GM13977 (cell line): ENCODE results near the gene MAP9.
A peak's percentile ranks its signal among the peaks of the same experiment; 100 is the strongest.
"Not testable (repeated sequence)": the region's sequence is repeated elsewhere in the genome, so short reads cannot be mapped to it uniquely, and the experiment has no call there.

Experiments
- DNase-seq: peaks from one replicate; pipeline ENCODE4 v3.0.0; 2012; ENCODE audit warnings: low spot score
- CTCF ChIP-seq: IDR thresholded peaks from 2 replicates; pipeline ENCODE4 v1.5.1; 2012; ENCODE audit warnings: mild to moderate bottlenecking, control low read depth; ENCODE audit not compliant: insufficient read depth; ENCODE audit errors: extremely low read depth, missing control alignments
- in situ Hi-C: fragments of 300-500 bp; cut with MboI; formaldehyde crosslinking; loops from one replicate; pipeline ENCODE4 v1.12.0; 2022; ENCODE audit warnings: low sequenced_read_pairs, low pct_unique_long_range_greater_than_20kb, mixed read lengths, inconsistent platforms; ENCODE audit not compliant: unreplicated experiment

Gene MAP9

DNA sequence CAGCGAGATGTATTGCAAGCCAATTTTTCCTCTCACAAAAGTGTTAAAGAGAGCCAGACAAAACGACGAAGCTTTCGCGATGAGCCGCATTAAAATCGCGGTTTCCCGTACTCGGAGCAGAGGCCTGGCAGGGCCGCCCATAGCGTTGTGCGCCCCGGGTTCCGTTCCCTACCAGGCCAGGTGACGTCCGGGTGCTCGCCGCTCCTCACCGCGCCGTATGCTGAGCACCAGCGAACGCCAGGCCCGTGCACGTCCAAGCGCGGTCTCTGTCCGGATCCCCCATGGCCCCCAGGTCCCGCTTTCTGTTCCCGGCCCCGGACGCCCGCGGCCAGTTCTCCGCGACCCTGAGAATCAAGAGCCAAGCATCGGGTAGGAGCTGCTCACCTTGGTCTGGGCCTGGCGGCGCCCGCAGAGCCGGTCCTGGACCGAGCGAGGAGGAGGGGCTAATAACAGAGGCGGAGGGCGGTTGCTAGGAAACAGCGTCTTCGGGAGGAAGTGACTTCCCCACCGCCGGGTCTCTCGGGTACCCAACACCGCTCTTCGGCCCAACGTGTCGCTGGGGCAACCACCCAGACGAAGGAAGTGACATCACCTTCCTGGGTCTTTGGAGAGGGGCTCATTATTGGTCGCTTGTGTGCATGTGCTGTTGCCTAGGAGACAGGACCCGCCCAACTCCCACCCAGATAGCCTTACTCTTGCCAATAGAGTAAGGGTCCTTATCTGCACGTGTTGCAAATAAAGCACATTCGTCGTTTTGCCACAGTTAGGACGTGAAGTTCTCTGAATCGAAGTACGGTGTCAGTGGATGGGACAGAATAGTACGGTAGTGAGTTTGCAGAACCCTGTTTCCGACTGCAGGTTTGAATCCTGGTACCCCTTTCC, at the start of gene MAP9:
MAP9 (minus strand) TSS at position 579 of the 882 bp plus-strand sequence. CDS start 1,115 bp downstream, outside the sequence.
- in situ Hi-C loops, result loop anchor here (10.0 kb wide), 1 partner anchor 822 kb away; the partner anchor contains the start of gene PLRG1
- peak; percentile 92 for DNase-seq
- TF ChIP-seq CTCF, result no peak

GRCh38 chr4:155424778-155425177, 48.0 kb upstream of the MAP9 start:
- not testable (repeated sequence) for DNase-seq
- in situ Hi-C loops, result loop anchor here (25.0 kb wide), 1 partner anchor 363 kb away; no protein-coding TSS in a partner anchor

DNA sequence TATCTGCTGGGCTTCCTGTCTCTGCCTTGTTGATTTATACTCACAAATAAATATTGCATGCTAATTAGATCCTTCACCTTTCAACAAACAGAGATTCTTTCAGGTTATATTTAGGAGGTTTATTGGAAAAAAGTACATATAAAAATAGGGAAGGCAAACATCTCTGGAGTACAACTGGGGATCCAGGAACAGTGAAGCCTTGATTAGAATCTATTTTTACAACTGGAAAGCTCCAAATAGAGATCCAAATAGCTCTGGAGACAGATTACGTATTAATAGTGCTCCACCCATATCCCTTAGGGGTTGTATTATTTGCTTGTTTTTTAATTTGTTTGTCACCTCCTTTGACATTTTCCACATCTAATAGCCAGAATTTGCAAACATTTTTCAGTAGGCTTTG, 46.9 kb upstream of the MAP9 start:
- in situ Hi-C loops, result no loop called here

GRCh38 chr4:155419266-155419665, 42.5 kb upstream of the MAP9 start:
- in situ Hi-C loops, result no loop called here
- no peak for TF ChIP-seq CTCF
- DNase-seq, result no peak

More for the DNA sequence above, 46.9 kb upstream of the MAP9 start:
- DNase-seq, result no peak
- TF ChIP-seq CTCF, result no peak

DNA sequence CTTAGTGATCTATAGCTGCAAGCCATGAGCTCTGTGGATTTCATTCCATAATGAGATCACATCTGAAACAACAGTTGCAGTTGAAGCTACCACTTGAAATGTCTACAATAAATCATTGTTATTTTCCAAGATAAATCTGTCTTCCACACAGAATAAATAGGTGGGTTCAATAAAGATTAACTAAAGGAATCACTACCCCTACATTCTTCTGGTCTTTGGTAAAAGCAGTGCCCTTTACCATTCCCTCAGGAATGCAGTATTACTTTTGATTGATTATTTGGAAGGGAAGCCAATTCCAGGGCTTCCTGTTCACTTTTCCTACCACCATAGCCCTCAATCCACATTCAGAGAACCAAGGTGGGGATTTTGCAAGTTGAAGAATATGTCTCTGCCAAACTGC, 38.9 kb upstream of the MAP9 start:
- in situ Hi-C loops, result no loop called here
- DNase-seq, result no peak
- TF ChIP-seq CTCF, result no peak

DNA sequence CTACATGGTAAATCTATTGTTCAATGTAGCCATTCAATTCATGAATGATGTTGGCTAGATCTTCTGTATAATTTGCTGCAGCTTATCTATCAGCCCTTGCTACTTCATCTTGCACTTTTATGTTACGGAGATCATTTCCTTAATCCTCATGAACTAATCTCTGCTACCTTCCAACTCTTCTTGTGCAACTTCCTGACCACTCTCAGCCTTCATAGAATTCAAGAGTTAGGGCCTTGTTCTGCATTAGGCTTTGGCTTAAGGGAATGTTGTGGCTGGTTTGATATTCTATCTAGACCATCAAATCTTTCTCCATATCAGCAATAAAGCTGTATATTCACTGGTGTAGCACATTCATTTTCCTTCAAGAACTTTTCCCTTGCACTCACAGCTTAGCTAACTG, 36.7 kb upstream of the MAP9 start:
- TF ChIP-seq CTCF, result no peak
- in situ Hi-C loops, result no loop called here
- no peak for DNase-seq

DNA sequence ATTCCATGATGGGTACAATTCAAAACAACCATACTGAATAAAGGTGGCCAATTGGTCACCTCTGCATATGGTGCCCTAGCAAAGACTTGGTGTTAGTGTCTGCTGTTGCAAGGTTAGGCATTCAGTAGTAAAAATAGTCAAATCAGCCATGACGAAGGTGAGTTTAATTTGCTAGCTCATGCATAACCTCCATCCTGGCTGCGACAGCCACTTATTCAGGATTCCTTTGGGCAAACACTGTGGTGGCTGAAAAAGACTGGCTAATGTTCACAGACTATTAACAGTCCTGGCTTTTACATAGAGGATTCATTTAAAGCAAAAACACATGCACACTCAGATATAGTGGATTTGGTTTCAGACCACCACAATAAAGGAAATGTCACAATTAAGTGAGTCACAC, 34.8 kb upstream of the MAP9 start:
- no peak for DNase-seq
- in situ Hi-C loops, result no loop called here
- TF ChIP-seq CTCF, result no peak
